Posterior cingulate gyrus (tissue), 11 donors: ENCODE measurements around the gene AKT2.

Source experiments
- DNase-seq, 10 donors: peaks; one replicate each; pipeline versions ENCODE4 v3.0.0 to v3.0.0-alpha.2; 2020 to 2021; ENCODE audit warnings: mixed read lengths in 3 of 10
- intact Hi-C: fragments of 100-400 bp; cut with DNase I; formaldehyde crosslinking; loops from one replicate; pipeline ENCODE4 v1.15.1; 2023

Gene AKT2

GRCh38 chr19:40210889-40211288 is 74.3 kb downstream of the AKT2 start:
- intact Hi-C loops: no loop called here

DNA sequence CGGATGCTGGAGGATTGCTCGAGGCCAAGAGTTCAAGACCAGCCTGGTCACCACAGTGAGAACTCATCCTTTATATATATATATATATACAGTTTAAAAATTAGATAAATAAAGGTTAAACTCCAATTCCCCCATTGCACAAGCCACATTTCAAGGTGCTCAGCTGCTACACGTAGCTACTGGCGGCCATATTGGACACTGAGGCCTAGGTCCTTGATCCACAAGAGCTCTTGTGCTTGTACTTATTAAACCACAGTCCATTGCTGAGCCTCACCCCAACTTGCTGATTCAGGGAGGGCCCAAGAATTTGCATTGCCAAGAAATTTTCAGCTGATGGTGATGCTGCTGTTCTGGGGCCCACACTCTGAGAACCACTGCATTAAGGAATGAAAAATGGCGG is 76.5 kb downstream of the AKT2 start:
- DNase-seq: no peak
- intact Hi-C loops: no loop called here

More at GRCh38 chr19:40210889-40211288, 74.3 kb downstream of the AKT2 start:
- DNase-seq: no peak

GRCh38 chr19:40205760-40206159 is 79.4 kb downstream of the AKT2 start:
- intact Hi-C loops: no loop called here
- DNase-seq: peak in 1 of 10 donors; percentile 55

GRCh38 chr19:40204381-40204780 is 80.8 kb downstream of the AKT2 start:
- no peak for DNase-seq
- intact Hi-C loops: no loop called here

DNA sequence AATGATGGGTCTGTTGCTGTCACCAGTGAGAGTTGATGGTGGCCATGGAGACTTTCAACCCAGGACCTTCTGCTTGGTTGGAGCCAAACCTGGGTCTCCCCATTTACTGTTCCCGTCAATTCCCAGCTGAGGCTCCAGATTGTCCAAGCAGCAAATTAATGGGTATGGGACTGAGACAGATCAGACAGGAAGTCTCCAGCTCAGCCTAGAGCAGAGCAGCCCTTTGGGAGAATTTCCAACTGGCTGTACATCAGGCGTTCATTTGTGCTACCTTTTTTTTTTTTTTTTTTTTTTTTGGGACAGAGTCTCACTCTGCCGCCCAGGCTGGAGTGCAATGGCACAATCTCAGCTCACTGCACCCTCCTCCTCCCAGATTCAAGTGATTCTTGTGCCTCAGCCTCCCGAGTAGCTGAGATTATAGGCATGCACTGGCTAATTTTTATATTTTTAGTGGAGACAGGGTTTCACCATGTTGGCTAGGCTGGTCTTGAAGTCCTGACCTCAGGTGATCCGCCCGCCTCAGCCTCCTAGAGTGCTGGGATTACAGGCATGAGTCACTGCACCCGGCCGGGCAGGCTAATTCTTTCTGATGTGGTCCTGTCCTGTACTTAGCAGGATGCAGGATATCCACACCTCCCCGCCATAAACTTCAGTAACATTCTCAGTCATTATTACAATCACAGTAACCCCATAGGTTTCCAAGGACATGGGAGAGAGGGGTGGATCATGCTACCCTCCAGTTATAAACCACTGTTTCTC is 84.6 kb downstream of the AKT2 start:
- intact Hi-C loops: no loop called here
- no peak for DNase-seq

- intact Hi-C loops: no loop called here
- DNase-seq: no peak
Measured at GRCh38 chr19:40198272-40198990, 86.7 kb downstream of the AKT2 start.

GRCh38 chr19:40193587-40193849 is 91.6 kb downstream of the AKT2 start:
- intact Hi-C loops: no loop called here

GRCh38 chr19:40192758-40193586 is 92.2 kb downstream of the AKT2 start:
- intact Hi-C loops: no loop called here

More at GRCh38 chr19:40193587-40193849, 91.6 kb downstream of the AKT2 start:
- DNase-seq: no peak

GRCh38 chr19:40191836-40192646 is 93.1 kb downstream of the AKT2 start:
- peak in 3 of 10 donors; percentile 75 to 82 (median 77) for DNase-seq
- intact Hi-C loops: loop anchor here (2.0 kb wide), 1 partner anchor 27 kb away; the partner anchor contains the start of gene TTC9B

More at GRCh38 chr19:40192758-40193586, 92.2 kb downstream of the AKT2 start:
- no peak for DNase-seq

DNA sequence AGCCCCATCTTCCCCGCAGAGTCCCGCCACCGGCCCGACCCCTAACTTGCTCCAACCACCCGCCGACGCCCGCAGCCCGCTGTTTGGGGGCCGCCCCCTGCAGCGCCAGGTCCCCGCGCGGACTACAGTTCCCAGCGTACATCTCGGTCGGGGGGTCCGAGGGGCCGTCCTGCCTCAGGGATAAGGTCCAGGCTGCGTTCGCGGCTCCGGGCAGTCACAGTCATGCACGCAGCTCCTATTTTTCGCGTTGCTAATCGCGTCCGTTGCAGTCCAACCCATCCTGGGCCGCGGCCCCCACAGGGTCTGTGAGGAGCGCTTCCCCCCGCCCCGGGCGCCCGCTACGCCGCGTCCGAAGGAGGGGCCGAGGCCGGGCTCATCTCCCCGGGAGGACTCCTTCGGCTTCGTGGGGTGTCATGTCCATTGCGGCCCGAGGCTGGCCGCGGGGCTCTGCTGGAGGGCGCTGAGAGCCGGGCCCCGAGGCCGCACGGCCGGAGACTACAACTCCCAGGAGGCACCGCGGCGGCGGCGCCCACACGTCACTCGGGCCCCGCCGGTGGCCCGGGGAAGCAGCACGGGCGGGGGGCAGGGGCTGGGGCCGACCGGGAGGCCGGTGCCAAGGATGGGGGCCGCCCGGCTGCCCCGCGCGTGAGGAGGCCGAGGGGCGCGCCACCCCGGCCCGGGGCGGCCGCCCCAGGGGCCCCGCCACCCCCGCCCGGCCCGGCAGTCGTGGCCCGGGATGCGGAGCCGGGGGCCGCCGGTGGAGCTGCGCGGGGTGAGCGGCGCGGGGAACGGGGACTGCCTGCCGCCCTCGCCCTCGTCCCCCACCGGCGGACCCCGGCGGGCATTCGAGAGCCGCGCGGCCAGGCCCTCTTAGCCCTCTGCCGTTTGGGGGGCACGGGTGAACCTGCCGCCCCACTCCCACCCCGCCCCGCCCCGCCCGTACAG is 94.0 kb downstream of the AKT2 start, which contains the start of gene MAP3K10:
MAP3K10 (plus strand) TSS at position 536 of the 945 bp plus-strand sequence. CDS start 606 bp downstream, outside the sequence.
- intact Hi-C loops: loop anchor here (2.0 kb wide), 1 partner anchor 28 kb away; the partner anchor contains the start of gene TTC9B

GRCh38 chr19:40184273-40184672 is 100.9 kb downstream of the AKT2 start:
- intact Hi-C loops: no loop called here

More for the DNA sequence above, 94.0 kb downstream of the AKT2 start, which contains the start of gene MAP3K10:
- peak; percentile 72 to 96 (median 81) for DNase-seq

More at GRCh38 chr19:40184273-40184672, 100.9 kb downstream of the AKT2 start:
- peak in 1 of 10 donors; percentile 2 for DNase-seq
